Stimulated activated CD4-positive, alpha-beta T cell treated with anti-CD3 and anti-CD28 coated beads, TNF-alpha, amount 100 ng/mL, for 48 hours (primary cell): ENCODE results near the gene ST8SIA2.

ENCODE experiments used
- DNase-seq, 3 donors: peaks; one replicate each; pipeline ENCODE4 v3.0.0-alpha.2; 2020; ENCODE audit warnings: low read depth in 3 of 3

The ST8SIA2 gene

GRCh38 chr15:92395098-92395635 lies 1.5 kb downstream of the ST8SIA2 start:
- no peak for DNase-seq

GRCh38 chr15:92399271-92399950 lies 5.7 kb downstream of the ST8SIA2 start:
- DNase-seq: no peak

GRCh38 chr15:92400573-92400972 lies 6.9 kb downstream of the ST8SIA2 start:
- DNase-seq: no peak

- no peak for DNase-seq
These were observed 7.5 kb downstream of the ST8SIA2 start for GRCh38 chr15:92400980-92401787.

GRCh38 chr15:92402751-92403150 lies 9.1 kb downstream of the ST8SIA2 start:
- DNase-seq: no peak

- no peak for DNase-seq
These were observed 12.3 kb downstream of the ST8SIA2 start for GRCh38 chr15:92405942-92406341.

GRCh38 chr15:92407321-92407720 lies 13.6 kb downstream of the ST8SIA2 start:
- DNase-seq: no peak

- DNase-seq: no peak
These were observed 14.2 kb downstream of the ST8SIA2 start for GRCh38 chr15:92407916-92408315.

- no peak for DNase-seq
These were observed 15.3 kb downstream of the ST8SIA2 start for GRCh38 chr15:92409006-92409405.

- no peak for DNase-seq
These were observed 15.8 kb downstream of the ST8SIA2 start for GRCh38 chr15:92409521-92409920.

- no peak for DNase-seq
These were observed 16.9 kb downstream of the ST8SIA2 start for GRCh38 chr15:92410537-92410936.

- no peak for DNase-seq
These were observed 17.6 kb downstream of the ST8SIA2 start for GRCh38 chr15:92411256-92411655.

GRCh38 chr15:92413510-92413909 lies 19.8 kb downstream of the ST8SIA2 start:
- DNase-seq: no peak

- DNase-seq: no peak
These were observed 22.1 kb downstream of the ST8SIA2 start for GRCh38 chr15:92415639-92416297.

GRCh38 chr15:92416557-92416956 lies 22.9 kb downstream of the ST8SIA2 start:
- no peak for DNase-seq

- no peak for DNase-seq
These were observed 24.0 kb downstream of the ST8SIA2 start for GRCh38 chr15:92417716-92418115.

- no peak for DNase-seq
These were observed 25.2 kb downstream of the ST8SIA2 start for GRCh38 chr15:92418864-92419263.

- no peak for DNase-seq
These were observed 28.3 kb downstream of the ST8SIA2 start for GRCh38 chr15:92421976-92422375.

- DNase-seq: no peak
These were observed 32.0 kb downstream of the ST8SIA2 start for GRCh38 chr15:92425578-92426225.

GRCh38 chr15:92429378-92430068 lies 35.8 kb downstream of the ST8SIA2 start:
- no peak for DNase-seq

GRCh38 chr15:92430069-92430440 lies 36.4 kb downstream of the ST8SIA2 start:
- DNase-seq: no peak
